Activated CD8-positive, alpha-beta memory T cell treated with anti-CD3 and anti-CD28 coated beads, Interleukin-2, amount 50 U/mL, for 48 hours (primary cell): Measurements from ENCODE around the gene POLR2E.
A peak's percentile ranks its signal among the peaks of the same experiment; 100 is the strongest.
"Not testable (repeated sequence)": the region's sequence is repeated elsewhere in the genome, so short reads cannot be mapped to it uniquely, and the experiment has no call there.

ENCODE experiments used
- DNase-seq: peaks from one replicate; pipeline ENCODE4 v3.0.0-alpha.2; 2020

Gene POLR2E

DNA sequence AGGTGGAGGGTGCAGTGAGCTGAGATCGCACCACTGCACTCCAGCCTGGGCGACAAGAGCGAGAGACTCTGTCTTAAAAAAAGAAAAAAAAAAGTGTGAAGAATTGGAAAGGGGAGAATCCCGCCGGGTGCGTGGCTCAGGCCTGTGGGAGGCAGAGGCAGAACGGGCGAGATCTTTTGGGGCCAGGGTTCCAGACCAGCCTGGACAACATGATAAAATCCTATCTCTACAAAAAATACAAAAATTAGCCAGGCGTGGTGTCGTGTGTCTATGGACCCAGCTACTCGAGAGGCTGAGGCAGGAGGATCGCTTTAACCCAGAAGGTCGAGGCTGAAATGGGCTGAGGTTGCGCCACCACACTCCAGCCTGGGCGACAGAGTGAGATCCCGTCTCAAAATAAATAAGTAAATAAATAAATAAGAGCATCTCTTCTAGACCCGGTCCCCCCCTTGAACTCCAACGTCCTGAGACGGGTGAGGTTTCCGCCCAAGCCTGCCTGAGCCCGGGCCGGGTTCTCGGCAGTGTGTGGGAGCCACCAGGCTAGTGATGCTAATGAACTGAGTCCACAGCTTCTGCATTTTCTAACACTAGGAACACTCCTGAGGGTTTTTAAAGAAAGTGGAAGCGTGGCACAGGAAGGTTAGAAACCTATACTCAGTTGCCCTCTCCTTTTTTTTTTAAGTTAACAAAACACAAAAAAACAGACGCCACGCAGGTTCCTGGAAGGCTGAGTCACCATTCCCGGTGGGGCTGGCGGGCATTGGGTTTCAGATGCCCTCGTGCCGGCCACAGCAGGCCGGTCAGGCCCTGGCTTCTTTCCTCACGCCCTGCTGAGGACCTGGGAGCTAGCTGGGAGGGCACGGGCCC is 30.7 kb upstream of the POLR2E start:
- DNase-seq: no peak

- DNase-seq: no peak
Observed at GRCh38 chr19:1123885-1124677, 28.9 kb upstream of the POLR2E start.

DNA sequence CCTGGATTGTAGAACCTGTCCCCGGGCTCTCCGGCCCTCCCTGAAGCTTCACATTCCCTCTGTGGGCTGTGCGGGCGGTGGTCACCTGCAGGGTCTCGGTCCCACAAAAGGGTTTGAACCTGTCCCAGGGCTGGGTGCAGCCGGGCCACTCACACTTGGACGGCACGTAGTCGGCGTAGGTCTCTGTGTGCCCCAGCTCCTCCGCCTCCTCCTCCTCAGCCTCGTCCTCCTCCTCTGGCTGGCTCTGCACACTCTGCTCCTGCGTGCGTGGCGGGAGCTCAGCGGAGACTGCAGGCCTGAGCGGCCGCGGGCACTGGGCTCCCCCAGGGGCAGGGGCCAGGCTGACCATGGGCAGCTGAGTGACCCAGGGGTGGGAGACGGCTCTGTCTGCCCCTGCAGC is 28.2 kb upstream of the POLR2E start:
- no peak for DNase-seq

DNA sequence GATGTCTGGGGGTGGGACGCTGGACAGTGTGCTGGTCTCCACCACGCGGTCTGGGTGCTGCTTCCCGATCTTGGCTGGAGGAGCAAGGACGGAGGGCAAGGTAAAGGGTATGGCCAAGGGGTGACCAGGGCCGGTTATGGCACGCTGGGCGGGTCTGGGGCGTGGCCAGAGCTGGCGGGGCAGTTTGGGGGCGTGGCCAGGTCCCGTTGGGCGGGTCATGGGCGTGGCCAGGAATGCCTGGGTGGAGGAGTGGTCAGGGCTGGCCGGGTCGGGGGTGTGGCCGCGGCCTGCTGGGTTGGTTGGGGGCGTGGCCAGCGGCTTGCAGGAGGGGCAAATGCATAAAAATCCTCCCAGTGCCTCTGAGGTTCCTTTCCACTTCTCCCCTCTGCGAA is 27.8 kb upstream of the POLR2E start:
- peak; percentile 91 for DNase-seq

DNA sequence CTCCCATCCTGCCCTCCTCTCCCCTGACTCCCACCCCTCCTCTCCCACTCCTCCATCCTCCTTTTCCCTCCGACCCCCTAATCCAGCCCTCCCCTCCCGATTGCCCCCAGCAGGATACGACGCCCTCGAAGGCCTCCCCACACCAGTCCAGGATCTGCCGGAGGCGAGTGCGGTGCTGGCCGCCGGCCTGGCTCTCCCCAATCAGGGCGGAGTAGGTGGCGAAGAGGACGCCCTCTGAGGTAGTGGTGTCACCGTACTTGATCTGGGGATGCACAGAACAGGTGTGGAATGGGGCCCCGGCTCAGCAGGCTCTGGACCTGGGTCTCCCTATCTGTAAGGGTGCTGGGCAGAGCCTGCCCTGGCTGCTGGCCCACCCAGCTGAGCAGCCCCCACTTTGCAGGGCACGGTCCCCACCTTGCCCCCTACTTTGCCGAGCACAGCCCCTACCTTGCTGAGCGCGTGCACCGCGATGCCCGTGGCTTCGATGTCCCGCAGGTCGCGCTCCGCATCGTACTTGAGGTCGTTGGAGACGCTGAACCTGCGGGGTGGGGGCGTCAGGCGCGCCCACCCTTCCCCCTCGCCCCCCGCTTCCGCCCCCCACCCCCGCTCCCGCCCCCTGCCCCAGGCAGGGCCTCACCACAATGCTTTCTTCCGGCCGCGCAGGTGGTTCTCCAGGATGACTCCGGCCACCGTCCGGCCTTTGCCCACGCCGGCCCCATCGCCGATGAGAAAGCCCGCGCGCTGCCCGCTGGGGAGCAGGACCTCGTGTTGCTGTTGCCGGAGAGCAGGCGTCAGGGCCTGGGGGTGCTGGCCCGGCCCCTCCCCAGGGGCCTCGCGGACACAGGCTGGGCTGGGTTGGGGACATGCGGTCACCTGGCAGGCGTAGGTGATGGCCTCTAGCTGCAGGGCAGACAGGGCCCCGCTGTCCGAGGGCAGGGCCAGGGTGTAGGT is 27.1 kb upstream of the POLR2E start:
- DNase-seq: no peak

GRCh38 chr19:1121395-1121794 is 26.2 kb upstream of the POLR2E start:
- DNase-seq: no peak

- no peak for DNase-seq
Observed at GRCh38 chr19:1119475-1120217, 24.5 kb upstream of the POLR2E start.

GRCh38 chr19:1118999-1119398 is 23.8 kb upstream of the POLR2E start:
- DNase-seq: no peak

DNA sequence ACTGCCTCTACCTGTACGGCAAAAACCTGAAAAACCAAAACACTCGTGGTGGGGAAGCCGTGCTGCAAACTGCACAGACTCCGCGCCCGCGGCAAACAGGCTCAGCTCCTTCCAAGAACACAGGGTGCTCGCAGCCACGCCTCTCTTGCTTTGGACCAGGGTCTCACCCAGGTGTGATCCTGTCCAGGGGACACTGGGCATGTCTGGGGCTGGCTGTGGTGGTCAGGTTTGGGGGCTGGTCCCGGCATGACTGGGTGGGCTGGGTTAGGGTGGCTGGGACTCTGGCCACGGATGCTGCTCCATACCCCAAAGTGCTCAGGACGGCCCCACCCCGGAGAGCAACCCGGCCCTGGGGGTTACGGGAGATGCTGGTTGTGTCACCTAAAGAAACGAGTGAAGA is 22.5 kb upstream of the POLR2E start:
- no peak for DNase-seq

DNA sequence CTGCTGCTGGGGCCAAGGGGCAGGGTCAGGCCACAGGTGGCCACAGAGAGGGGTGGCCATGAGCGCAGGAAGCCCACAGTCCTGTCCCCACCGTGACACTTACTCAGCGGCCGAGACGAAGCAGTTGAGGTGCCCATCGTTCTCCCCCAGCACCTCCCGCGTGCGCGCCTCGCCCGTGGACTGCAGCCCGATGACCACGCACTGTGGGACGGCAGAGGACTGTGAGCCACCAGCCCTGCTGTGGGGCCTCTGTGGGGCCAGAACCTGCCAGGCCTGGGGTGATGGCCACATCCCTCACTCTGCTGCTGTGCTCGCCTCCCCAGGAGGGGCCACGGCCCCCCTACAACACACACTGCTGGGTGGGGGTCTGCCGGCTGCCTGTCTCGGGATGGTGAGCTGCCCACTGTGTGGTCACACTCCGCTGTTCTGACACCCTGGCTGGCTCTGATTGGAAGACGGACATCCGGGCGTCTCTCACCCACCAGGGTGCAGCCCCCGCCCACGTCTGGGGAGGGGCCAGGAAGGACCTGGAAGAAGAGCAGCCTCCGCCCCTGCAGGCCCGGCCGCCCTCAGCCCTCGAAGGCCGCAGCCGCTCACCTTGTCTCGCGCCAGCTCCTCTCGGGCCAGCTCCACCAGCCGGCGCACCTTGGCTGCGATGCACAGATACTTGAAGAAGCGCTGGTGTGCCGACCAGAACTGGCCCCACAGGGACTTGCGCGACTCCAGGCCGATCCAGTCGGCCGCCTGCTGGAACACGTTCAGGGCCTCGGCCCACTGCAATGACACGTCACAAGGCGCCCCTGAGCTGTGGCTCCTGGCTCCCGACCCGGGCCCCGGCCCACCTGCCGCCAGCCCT is 21.8 kb upstream of the POLR2E start:
- DNase-seq: no peak

- no peak for DNase-seq
Observed at GRCh38 chr19:1115646-1116420, 20.7 kb upstream of the POLR2E start.

DNA sequence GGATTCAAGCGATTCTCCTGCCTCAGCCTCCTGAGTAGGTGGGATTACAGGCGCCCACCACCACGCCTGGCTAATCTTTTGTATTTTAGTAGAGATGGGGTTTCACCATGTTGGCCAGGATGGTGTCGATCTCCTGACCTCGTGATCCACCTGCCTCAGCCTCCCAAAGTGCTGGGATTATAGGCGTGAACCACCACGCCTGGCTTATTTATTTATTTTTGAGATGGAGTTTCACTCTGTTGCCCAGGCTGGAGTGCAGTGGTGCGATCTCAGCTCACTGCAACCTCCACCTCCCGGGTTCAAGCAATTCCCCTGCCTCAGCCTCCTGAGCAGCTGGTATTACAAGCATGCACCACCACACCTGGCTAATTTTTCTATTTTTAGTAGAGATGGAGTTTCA is 19.6 kb upstream of the POLR2E start:
- DNase-seq: not testable (repeated sequence)

DNA sequence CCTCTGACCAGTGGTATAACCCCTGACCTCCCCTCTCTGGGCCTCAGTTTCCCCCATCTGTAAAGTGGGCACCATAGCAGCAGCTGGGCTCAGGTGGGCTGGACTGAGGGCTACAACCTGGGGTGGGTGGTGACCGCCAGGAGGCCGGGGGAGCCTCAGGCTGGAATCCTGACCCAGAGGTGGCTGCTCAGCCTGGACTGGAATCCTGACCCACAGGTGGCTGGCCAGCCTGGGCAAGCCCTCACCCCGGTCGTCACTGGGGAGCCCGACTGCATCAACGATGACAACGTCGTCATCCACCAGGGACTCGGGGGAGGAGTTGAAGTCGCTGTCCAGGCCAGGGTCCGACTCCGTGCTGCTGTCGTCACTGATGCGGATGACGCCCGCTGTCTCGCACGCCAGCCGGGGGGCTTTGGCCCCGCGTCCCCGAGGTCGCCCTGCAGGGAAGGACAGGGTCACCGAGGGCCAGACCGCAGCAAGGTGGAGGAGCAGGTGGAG is 18.9 kb upstream of the POLR2E start:
- DNase-seq: no peak

GRCh38 chr19:1113030-1113985 is 18.1 kb upstream of the POLR2E start:
- peak; percentile 92 for DNase-seq

DNA sequence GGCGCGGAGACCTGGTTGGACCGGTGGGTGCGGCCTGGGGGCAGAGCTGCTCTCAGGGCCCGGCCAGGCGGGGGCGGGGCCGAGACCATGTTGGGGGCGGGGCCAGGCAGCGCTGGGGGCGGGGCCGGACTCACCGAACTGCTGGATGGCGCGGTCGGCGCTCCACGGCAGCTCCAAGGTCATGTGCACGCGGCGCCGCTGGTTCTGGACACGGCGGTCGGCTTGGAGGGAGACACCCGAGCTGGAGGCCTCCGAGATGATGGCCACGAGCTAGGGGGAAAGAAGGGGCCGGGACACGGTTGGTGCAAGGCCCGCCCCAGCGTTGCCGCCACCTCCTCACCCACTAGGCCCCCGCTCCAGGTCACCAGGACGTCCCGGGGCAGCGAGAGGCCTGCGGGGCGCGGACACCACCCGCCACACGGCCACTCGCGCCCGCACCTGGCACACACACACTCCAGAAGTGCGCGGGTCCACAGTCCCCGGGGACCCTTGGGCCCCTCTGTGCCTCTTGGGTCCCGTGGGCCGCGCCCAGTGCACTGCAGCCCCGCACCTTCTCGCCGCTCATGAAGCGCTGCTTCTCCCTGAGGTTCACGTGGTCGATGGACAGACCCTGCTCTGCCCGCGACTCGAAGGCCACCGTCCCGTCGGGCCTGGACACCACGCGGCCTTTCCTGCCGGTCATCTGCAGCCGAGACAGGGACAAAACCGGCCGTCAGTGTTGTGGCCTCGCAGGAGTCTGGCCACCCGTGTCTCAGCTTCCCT is 17.3 kb upstream of the POLR2E start:
- DNase-seq: no peak

DNA sequence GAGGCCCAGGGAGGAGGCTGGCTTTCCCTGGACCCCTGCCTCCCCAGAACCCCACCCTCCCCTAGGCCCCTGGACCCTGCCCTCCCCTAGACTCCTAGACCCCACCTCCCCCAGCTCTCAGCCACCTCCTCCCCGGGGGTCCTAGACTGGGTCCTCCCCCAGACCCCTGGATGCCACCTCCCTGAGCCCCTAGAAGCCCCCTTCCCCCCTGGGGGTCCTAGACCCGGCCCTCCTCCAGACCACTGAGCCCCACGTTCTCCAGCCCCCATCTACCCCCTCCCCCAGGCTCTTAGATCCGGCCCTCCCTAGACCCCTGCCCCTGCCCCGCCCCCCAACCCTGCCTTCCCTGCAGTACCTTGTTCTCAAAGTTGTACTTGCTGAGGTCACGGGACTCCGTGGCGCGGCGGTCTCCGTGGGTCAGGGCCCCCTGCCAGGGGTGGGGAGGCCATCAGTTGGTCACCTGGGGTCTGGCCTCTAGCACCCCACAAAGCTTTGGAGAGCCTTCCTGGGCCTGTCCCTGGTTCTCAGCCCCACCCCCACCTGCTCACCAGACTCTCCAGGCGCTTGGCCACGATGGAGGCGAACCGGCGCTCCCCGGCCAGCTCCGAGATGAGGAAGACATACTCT is 16.6 kb upstream of the POLR2E start:
- no peak for DNase-seq

DNA sequence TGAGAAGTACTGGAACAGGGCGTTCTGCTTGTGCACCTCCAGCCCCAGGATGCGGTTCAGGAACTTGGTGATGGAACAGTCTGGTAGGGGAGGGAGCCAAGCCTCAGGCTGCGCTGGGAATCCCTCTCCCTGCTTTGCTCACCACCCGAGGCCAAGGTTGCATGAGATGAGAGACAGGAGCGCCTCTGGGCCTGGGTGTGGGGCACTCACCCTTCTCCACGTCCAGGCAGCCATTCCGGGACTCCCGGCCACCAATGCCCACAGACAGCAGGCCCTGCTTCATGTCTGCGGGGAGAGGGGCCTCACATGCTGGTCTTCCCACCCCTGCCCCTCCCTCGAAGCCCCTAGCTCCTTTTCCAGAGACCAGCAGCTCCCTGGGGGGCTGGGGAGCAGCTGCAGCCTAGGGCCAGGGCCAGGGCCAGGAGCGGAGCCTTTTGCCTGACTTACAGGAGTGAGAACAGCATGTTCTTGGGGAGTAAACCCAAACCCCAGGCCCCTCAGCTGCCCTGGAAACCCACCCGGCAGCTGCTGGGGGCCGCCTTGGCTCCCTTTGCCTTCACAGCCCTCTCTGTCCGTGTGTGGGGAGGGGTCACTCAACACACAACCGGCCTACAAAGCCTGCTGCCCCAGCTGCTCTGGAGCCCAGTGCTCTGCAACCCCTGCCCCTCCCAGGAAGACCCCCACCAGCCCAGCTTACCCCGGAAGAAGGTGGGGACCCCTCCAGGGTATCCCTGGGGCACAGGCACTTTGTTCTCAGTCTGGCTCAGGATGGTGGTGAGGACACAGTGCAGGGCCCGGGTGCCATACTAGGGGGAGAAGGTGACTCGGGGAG is 15.8 kb upstream of the POLR2E start:
- DNase-seq: no peak
